SJSA1 (cell line): ENCODE data around the gene RNF130. TPM values are rescaled to one million over a fixed set of nuclear protein-coding genes. Genes with fewer than 3 reads are reported as not detected.

Experiments used
- DNase-seq, 2 experiments: peaks; one replicate each; pipeline ENCODE4 v3.0.0-alpha.2; 2015 to 2020; ENCODE audit warnings: low spot score in 2 of 2, low read depth in 1 of 2
- H3K27ac ChIP-seq: fragments of 250-450 bp; sonication (Bioruptor Pico); 2 replicates; pipeline ENCODE4 v1.5.1; 2020; ENCODE audit warnings: mild to moderate bottlenecking, moderate library complexity
- H3K27me3 ChIP-seq: fragments of 250-450 bp; sonication (Bioruptor Pico); replicated peaks from 2 replicates; pipeline ENCODE4 v1.5.1; 2020; ENCODE audit warnings: mild to moderate bottlenecking, moderate library complexity
- H3K36me3 ChIP-seq: fragments of 250-450 bp; sonication (Bioruptor Pico); 2 replicates; pipeline ENCODE4 v1.5.1; 2020; ENCODE audit warnings: mild to moderate bottlenecking
- H3K4me1 ChIP-seq: fragments of 250-450 bp; sonication (Bioruptor Pico); replicated peaks from 2 replicates; pipeline ENCODE4 v1.6.1; 2021; ENCODE audit warnings: mild to moderate bottlenecking
- H3K4me3 ChIP-seq: fragments of 250-450 bp; sonication (Bioruptor Pico); 2 replicates; pipeline ENCODE4 v1.5.1; 2020; ENCODE audit warnings: mild to moderate bottlenecking
- H3K9me3 ChIP-seq: fragments of 250-450 bp; sonication (Bioruptor Pico); replicated peaks from 2 replicates; pipeline ENCODE4 v1.5.1; 2020; ENCODE audit warnings: mild to moderate bottlenecking
- total RNA-seq: library from RNA; depleted of rRNA; stranded (reverse); fragments of >200 nt; shearing (Covaris generic); gene quantifications from 2 replicates; pipeline ENCODE4 v1.2.3, GENCODE V29; 2014

Gene RNF130
- total RNA-seq, 1 experiment from 2014 or later: 0.61 TPM

- H3K4me3 ChIP-seq: peak overlapping the region; percentile 37
- H3K27me3 ChIP-seq: peaks cover 35% of the 10 kb centered on the region
- no peaks in the 10 kb centered on the region for H3K36me3 ChIP-seq
- peak in 1 of 2 experiments; percentile 15 for DNase-seq
- peaks cover 8% of the 10 kb centered on the region for H3K4me1 ChIP-seq
- peaks cover 20% of the 10 kb centered on the region for H3K9me3 ChIP-seq
- H3K27ac ChIP-seq: no peak overlapping the region
Measured at GRCh38 chr5:180070756-180071530, 616 bp downstream of the RNF130 start.

GRCh38 chr5:180069589-180070247 lies 1.8 kb downstream of the RNF130 start:
- Histone ChIP-seq H3K36me3 (no peaks in the 10 kb centered on the region), H3K27ac (no peak overlapping the region), H3K4me1 (peaks cover 8% of the 10 kb centered on the region), H3K27me3 (peaks cover 35% of the 10 kb centered on the region), H3K4me3 (no peak overlapping the region), H3K9me3 (peaks cover 20% of the 10 kb centered on the region)
- no peak for DNase-seq

- Histone ChIP-seq H3K27me3 (peaks cover 35% of the 10 kb centered on the region), H3K4me1 (peaks cover 8% of the 10 kb centered on the region), H3K9me3 (peaks cover 20% of the 10 kb centered on the region), H3K27ac (no peak overlapping the region), H3K36me3 (no peaks in the 10 kb centered on the region), H3K4me3 (no peak overlapping the region)
- no peak for DNase-seq
Measured at GRCh38 chr5:180068519-180069090, 3.0 kb downstream of the RNF130 start.

- H3K9me3 ChIP-seq: peaks cover 18% of the 10 kb centered on the region
- peaks cover 35% of the 10 kb centered on the region for H3K27me3 ChIP-seq
- no peaks in the 10 kb centered on the region for H3K36me3 ChIP-seq
- H3K4me1 ChIP-seq: peaks cover 8% of the 10 kb centered on the region
- H3K4me3 ChIP-seq: no peak overlapping the region
- no peak overlapping the region for H3K27ac ChIP-seq
- DNase-seq: no peak
Measured at GRCh38 chr5:180067986-180068385, 3.6 kb downstream of the RNF130 start.

- no peaks in the 10 kb centered on the region for H3K4me1 ChIP-seq
- no peak overlapping the region for H3K27ac ChIP-seq
- no peaks in the 10 kb centered on the region for H3K36me3 ChIP-seq
- no peak for DNase-seq
- H3K27me3 ChIP-seq: no peaks in the 10 kb centered on the region
- no peak overlapping the region for H3K4me3 ChIP-seq
- H3K9me3 ChIP-seq: no peaks in the 10 kb centered on the region
Measured at GRCh38 chr5:180060192-180060591, 11.4 kb downstream of the RNF130 start.

- Histone ChIP-seq H3K9me3 (no peaks in the 10 kb centered on the region), H3K27me3 (no peaks in the 10 kb centered on the region), H3K4me3 (no peak overlapping the region), H3K4me1 (no peaks in the 10 kb centered on the region), H3K36me3 (no peaks in the 10 kb centered on the region), H3K27ac (no peak overlapping the region)
- no peak for DNase-seq
Measured at GRCh38 chr5:180059326-180059725, 12.2 kb downstream of the RNF130 start.

- Histone ChIP-seq H3K36me3 (no peaks in the 10 kb centered on the region), H3K27ac (no peak overlapping the region), H3K4me3 (no peak overlapping the region), H3K4me1 (no peaks in the 10 kb centered on the region), H3K9me3 (no peaks in the 10 kb centered on the region), H3K27me3 (no peaks in the 10 kb centered on the region)
- DNase-seq: no peak
Measured at GRCh38 chr5:180056153-180056552, 15.4 kb downstream of the RNF130 start.

GRCh38 chr5:180054226-180054625 lies 17.3 kb downstream of the RNF130 start:
- Histone ChIP-seq H3K9me3 (no peaks in the 10 kb centered on the region), H3K27ac (no peak overlapping the region), H3K4me1 (no peaks in the 10 kb centered on the region), H3K4me3 (no peak overlapping the region), H3K27me3 (no peaks in the 10 kb centered on the region), H3K36me3 (no peaks in the 10 kb centered on the region)
- no peak for DNase-seq

- H3K27me3 ChIP-seq: no peaks in the 10 kb centered on the region
- no peak overlapping the region for H3K27ac ChIP-seq
- H3K36me3 ChIP-seq: no peaks in the 10 kb centered on the region
- H3K4me1 ChIP-seq: no peaks in the 10 kb centered on the region
- H3K9me3 ChIP-seq: no peaks in the 10 kb centered on the region
- H3K4me3 ChIP-seq: no peak overlapping the region
- no peak for DNase-seq
Measured at GRCh38 chr5:180053061-180053602, 18.4 kb downstream of the RNF130 start.

- no peak overlapping the region for H3K27ac ChIP-seq
- H3K4me3 ChIP-seq: no peak overlapping the region
- no peaks in the 10 kb centered on the region for H3K4me1 ChIP-seq
- DNase-seq: no peak
- no peaks in the 10 kb centered on the region for H3K9me3 ChIP-seq
- no peaks in the 10 kb centered on the region for H3K36me3 ChIP-seq
- no peaks in the 10 kb centered on the region for H3K27me3 ChIP-seq
Measured at GRCh38 chr5:180052211-180052818, 19.2 kb downstream of the RNF130 start.

GRCh38 chr5:180050121-180050940 lies 21.2 kb downstream of the RNF130 start:
- Histone ChIP-seq H3K36me3 (no peaks in the 10 kb centered on the region), H3K27me3 (no peaks in the 10 kb centered on the region; the same call in 1 of the 2 replicates), H3K4me3 (no peak overlapping the region), H3K9me3 (no peaks in the 10 kb centered on the region; the same call in 1 of the 2 replicates), H3K27ac (no peak overlapping the region), H3K4me1 (no peaks in the 10 kb centered on the region)
- DNase-seq: no peak

- Histone ChIP-seq H3K27me3 (no peaks in the 10 kb centered on the region; the same call in 1 of the 2 replicates), H3K9me3 (no peaks in the 10 kb centered on the region; the same call in 1 of the 2 replicates), H3K36me3 (no peaks in the 10 kb centered on the region), H3K27ac (no peak overlapping the region), H3K4me1 (no peaks in the 10 kb centered on the region), H3K4me3 (no peak overlapping the region)
- DNase-seq: no peak
Measured at GRCh38 chr5:180049185-180049548, 22.4 kb downstream of the RNF130 start.

GRCh38 chr5:180047667-180048066 lies 23.9 kb downstream of the RNF130 start:
- no peaks in the 10 kb centered on the region for H3K4me1 ChIP-seq
- H3K36me3 ChIP-seq: no peaks in the 10 kb centered on the region
- peaks cover 4% of the 10 kb centered on the region; the same call in 1 of the 2 replicates for H3K27me3 ChIP-seq
- no peak overlapping the region for H3K4me3 ChIP-seq
- DNase-seq: no peak
- H3K9me3 ChIP-seq: peaks cover 2% of the 10 kb centered on the region; the same call in 1 of the 2 replicates
- H3K27ac ChIP-seq: no peak overlapping the region
